ENCODE measurements around the gene AIFM3. TPM values are rescaled to one million over a fixed set of nuclear protein-coding genes. Genes with fewer than 3 reads are reported as not detected.

Gene AIFM3
- total and polyA plus RNA-seq, 4 donors = 0.38 to 1.1 (median 0.63) TPM

DNA sequence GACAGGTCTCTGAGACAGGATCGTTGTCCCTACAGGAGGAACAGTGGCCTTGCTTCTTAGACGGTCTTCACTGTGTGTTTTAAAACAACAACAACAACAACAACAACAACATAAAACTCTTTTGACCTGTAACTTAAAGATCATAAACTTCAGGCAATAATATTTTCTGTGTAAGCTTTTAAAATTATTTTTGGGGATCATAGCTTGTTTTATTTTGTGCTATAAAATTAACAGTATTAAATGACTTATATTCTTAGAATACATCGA, 13.8 kb upstream of the AIFM3 start (continued):
- TF ChIP-seq HNF4A (conservative IDR thresholded peaks at IDR 0.05) (no peak), HNF4G (IDR thresholded peaks at IDR 0.05) (no peak), ZBTB33 (IDR thresholded peaks at IDR 0.05) (no peak), FOXA2 (IDR thresholded peaks at IDR 0.05) (no peak)
- TF ChIP-seq, protein P1, sequence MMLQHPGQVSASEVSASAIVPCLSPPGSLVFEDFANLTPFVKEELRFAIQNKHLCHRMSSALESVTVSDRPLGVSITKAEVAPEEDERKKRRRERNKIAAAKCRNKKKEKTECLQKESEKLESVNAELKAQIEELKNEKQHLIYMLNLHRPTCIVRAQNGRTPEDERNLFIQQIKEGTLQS (IDR thresholded peaks at IDR 0.05) = no peak

DNA sequence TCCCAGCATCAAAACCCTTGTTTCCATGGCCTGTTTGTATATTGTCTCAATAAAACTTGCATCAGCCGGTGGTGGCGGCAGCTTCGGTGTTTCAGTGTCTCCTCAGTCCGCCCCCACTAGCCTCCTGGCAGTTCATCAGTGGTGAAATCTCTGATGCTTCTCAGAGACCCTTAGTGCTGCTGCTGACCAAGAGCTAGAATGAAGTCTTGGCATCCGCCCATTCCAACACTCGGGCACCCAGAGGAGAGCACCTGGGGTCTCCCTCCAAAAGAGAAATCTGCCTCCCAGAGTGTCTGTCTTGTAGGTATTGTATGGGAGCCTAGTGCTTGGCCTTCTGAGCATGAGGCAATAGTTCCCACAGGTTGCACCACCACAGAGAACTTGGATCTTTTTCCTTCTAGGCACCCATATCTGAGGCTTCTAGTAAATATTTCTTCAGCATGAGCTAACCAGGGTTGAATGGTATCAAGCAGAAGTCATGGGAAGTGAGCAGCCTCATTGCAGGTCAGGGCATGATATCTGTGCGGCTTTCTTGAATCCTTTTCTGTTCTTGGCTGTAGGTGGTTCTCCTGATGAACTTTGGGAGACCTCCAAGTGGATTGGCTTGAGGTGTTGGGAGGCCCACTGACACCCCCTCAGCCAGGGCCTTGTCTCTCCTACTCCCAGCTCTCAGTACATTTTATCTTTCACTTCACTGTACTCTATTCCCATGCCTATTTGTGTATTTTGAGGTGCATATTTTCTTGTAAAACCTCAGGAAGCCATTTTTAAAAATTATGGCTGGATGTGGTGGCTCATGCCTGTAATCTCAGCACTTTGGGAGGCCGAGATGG, 13.2 kb upstream of the AIFM3 start:
- WGBS = 62% methylated on average over 8 of the region's 8 CpGs
- TF ChIP-seq, protein P2, sequence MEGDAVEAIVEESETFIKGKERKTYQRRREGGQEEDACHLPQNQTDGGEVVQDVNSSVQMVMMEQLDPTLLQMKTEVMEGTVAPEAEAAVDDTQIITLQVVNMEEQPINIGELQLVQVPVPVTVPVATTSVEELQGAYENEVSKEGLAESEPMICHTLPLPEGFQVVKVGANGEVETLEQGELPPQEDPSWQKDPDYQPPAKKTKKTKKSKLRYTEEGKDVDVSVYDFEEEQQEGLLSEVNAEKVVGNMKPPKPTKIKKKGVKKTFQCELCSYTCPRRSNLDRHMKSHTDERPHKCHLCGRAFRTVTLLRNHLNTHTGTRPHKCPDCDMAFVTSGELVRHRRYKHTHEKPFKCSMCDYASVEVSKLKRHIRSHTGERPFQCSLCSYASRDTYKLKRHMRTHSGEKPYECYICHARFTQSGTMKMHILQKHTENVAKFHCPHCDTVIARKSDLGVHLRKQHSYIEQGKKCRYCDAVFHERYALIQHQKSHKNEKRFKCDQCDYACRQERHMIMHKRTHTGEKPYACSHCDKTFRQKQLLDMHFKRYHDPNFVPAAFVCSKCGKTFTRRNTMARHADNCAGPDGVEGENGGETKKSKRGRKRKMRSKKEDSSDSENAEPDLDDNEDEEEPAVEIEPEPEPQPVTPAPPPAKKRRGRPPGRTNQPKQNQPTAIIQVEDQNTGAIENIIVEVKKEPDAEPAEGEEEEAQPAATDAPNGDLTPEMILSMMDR (IDR thresholded peaks at IDR 0.05; ENCODE audit: low read depth, low read length, missing input control) = no peak
- no peak for TF ChIP-seq TAF1 (conservative IDR thresholded peaks at IDR 0.05)
- TF ChIP-seq FOXA1 (IDR thresholded peaks at IDR 0.05) = peak; percentile 47
- no peak for TF ChIP-seq HNF4G (IDR thresholded peaks at IDR 0.05)
- TF ChIP-seq RAD21 (IDR thresholded peaks at IDR 0.05) = peak in 1 of 2 donors; percentile 27
- TF ChIP-seq ZBTB33 (IDR thresholded peaks at IDR 0.05) = no peak
- TF ChIP-seq, protein P3, sequence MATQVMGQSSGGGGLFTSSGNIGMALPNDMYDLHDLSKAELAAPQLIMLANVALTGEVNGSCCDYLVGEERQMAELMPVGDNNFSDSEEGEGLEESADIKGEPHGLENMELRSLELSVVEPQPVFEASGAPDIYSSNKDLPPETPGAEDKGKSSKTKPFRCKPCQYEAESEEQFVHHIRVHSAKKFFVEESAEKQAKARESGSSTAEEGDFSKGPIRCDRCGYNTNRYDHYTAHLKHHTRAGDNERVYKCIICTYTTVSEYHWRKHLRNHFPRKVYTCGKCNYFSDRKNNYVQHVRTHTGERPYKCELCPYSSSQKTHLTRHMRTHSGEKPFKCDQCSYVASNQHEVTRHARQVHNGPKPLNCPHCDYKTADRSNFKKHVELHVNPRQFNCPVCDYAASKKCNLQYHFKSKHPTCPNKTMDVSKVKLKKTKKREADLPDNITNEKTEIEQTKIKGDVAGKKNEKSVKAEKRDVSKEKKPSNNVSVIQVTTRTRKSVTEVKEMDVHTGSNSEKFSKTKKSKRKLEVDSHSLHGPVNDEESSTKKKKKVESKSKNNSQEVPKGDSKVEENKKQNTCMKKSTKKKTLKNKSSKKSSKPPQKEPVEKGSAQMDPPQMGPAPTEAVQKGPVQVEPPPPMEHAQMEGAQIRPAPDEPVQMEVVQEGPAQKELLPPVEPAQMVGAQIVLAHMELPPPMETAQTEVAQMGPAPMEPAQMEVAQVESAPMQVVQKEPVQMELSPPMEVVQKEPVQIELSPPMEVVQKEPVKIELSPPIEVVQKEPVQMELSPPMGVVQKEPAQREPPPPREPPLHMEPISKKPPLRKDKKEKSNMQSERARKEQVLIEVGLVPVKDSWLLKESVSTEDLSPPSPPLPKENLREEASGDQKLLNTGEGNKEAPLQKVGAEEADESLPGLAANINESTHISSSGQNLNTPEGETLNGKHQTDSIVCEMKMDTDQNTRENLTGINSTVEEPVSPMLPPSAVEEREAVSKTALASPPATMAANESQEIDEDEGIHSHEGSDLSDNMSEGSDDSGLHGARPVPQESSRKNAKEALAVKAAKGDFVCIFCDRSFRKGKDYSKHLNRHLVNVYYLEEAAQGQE (IDR thresholded peaks at IDR 0.05) = peak; percentile 27
- no peak for TF ChIP-seq FOXA2 (IDR thresholded peaks at IDR 0.05)
- no peak for TF ChIP-seq NR2F2 (IDR thresholded peaks at IDR 0.05)
- TF ChIP-seq HNF4A (conservative IDR thresholded peaks at IDR 0.05) = peak; percentile 73 to 85
- TF ChIP-seq, protein P4, sequence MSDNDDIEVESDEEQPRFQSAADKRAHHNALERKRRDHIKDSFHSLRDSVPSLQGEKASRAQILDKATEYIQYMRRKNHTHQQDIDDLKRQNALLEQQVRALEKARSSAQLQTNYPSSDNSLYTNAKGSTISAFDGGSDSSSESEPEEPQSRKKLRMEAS (IDR thresholded peaks at IDR 0.05) = no peak
- peak in 1 of 2 donors; percentile 76 for TF ChIP-seq JUND (IDR thresholded peaks at IDR 0.05)
- peak; percentile 77 to 86 for TF ChIP-seq RXRA (IDR thresholded peaks at IDR 0.05)
- no peak for TF ChIP-seq GABPA (IDR thresholded peaks at IDR 0.05 in 1 of 2, conservative IDR thresholded peaks at IDR 0.05 in 1 of 2)
- peak; percentile 77 for TF ChIP-seq YY1 (IDR thresholded peaks at IDR 0.05)
- TF ChIP-seq, protein P1 (IDR thresholded peaks at IDR 0.05) = peak; percentile 71
- no peak for TF ChIP-seq SP1 (IDR thresholded peaks at IDR 0.05)
- peak in 1 of 2 donors; percentile 33 for TF ChIP-seq EGR1 (IDR thresholded peaks at IDR 0.05; ENCODE audit: low read depth in 2 of 2)
- no peaks in the 10 kb centered on the region for H3K9me3 ChIP-seq (ENCODE audit: control insufficient read depth in 4 of 4, low read length in 3 of 4)
- H3K36me3 ChIP-seq (ENCODE audit: control insufficient read depth in 4 of 4, insufficient read depth in 3 of 4, low read depth in 1 of 4, low read length in 3 of 4) = peaks cover 0 to 13% (median 6%) of the 10 kb centered on the region in 4 donors
- H3K4me1 ChIP-seq (ENCODE audit: control insufficient read depth in 4 of 4, insufficient read depth in 4 of 4, low read length in 3 of 4) = peaks cover 22 to 69% (median 47%) of the 10 kb centered on the region in 4 donors
- H3K27me3 ChIP-seq (ENCODE audit: control insufficient read depth in 4 of 4, insufficient read depth in 4 of 4, low read length in 3 of 4) = no peaks in the 10 kb centered on the region
- H3K27ac ChIP-seq (ENCODE audit: low read depth in 1 of 2, low read length in 2 of 2) = peak overlapping the region; percentile 67 to 76
- DNase-seq (ENCODE audit: low spot score) = no peak
- no peak overlapping the region for H3K4me3 ChIP-seq (ENCODE audit: low read depth in 1 of 3, low read length in 3 of 3)
- H3K9ac ChIP-seq (ENCODE audit: low read depth in 1 of 2, low read length in 2 of 2) = no peak overlapping the region

Data from liver (tissue), 9 donors.